ENCODE data around the gene CLASP1.
"Not testable (repeated sequence)": the region's sequence is repeated elsewhere in the genome, so short reads cannot be mapped to it uniquely, and the experiment has no call there.

CLASP1 gene

DNA sequence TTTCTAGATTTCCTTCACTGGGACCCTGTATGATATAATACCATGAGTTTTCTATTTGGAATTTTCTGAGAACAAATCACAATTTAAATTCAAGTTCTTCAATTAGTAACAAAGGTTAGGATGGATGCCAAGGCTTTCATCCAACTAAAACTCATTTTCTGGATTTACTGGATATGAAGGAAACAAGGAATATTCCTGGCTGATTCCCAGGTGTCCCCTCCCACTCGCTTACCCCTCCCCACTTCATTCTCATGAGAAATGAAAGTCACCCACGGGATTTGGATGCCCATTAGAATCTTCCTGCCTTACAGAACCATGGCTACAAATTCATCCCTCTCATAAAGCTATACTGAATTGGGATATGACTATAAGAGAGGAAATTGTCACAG is 78.6 kb downstream of the CLASP1 start:
- DNase-seq: no peak

DNA sequence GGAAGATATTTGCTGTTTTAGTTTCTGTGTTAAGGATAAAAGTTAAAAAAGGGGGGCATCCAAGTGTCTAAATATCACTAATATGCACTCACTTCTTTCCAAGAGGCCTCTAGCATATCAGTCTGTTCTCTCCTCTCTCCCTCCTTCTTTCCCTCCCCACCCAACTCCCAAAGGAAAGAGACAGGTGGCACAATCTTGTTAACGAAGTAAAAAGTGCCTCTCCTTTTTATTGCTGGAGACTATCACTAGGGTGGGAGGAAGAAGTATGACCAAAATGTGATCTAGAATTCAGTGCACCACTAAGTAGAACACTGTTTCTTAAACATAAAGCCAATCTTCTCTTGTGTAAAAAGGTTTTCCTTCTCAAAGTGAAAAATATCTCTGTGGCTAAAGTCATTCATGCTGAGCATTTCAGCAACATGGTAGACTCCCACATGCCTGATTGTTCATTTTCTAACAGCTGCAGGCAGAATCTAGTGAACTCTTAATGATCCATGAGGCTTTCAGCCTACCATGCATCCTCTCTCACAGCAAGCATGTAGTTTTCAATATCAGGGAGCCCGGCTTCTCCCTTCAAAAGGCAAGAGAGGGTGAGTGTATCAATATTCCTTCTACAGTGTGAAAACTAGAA is 79.1 kb downstream of the CLASP1 start:
- DNase-seq: no peak

DNA sequence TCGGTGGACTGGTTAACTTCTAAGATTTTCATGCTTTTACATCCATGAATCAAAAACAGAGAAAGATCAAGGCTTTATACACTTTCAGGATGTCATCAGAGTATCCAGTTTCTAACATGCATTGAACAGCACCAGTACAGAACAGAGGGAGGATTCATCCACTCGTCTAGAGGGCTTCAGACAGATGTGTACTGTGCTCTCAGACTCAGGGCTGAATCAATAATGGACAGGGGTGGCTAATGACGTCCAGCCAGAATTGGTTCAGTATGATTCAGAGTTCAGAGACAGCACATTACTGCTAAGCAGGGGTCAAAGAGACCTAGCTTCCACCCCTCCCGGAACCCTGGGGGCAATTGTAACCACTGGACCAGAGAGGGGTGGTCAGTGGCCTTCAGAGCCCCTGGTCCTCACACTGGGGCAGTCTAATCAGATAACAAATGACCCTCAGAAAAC is 81.3 kb downstream of the CLASP1 start:
- DNase-seq: no peak

DNA sequence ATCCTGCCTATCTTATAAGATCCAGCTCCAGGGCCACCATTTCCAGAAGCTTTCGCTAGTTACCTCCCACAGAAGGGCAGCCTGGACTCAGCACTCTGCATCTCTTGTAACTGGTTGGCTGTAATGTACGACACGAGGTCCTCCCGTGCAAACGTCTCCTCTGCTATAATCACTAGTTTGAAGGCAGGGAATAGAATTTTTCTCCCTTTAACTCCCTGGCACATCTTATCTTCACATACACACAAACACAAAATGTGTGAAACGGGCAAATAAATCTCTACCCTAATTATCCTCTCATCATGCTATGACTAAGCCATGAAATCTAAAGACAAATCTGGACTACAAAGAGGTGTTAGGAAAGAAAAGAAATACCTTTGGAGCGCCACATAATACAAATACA is 81.8 kb downstream of the CLASP1 start:
- DNase-seq: no peak

DNA sequence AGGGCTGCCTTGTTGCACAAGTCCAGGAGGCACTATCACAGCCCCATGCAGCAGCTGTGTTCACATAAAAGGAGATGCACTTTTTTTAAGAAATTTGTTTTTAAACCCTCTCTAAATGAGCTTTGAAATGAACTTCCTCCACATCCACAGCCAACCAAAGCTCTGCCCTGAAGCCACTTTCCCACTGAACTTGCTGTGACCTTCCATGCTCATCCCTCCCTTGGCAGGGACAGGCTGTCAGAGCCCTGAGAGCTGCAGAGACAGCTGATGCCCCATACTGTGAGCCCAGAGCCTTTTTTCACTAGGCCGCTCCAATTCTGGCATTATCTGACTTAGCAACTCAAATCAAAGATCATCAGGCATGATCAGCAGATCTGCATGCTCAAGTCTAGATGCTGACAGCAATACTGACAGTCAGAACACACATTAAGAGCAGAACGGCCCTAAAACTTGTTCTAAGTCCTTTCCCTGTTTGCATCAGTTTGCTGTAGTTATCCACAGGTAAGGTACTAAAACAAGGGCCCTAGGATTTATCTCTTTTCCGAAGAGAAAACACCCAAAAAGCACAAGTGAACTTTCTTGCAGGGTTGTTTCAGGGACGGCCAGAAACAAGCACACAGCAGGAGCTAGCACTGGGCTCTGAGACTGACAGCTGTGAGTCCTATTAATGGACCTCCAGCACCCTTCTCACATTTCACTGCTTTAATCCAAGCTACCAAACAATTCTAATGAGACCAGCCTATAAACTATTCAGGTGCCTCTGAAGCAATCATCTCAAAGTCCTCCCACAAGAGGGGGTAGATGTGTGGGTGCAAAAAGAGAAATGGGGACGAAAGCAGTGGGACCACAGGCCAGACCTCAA is 83.6 kb downstream of the CLASP1 start:
- DNase-seq: no peak

DNA sequence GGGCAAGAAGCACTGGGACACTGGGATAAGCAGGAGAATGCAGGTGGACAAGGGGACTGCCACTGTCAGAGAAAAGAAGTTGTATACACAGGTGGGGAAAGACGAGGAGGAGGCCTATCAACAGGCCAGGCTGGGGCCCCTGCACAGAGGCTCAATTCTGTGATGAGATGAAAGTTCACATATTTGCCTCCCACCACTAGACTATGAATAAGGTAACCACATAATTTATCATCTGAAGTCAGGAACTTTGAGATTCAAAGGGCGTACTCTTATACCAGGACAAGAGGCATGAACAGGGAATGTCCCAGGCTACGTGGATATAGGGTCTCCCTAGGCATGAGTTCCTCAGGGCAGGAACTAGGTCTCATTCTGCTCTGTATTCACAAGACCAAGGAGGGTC is 84.4 kb downstream of the CLASP1 start:
- no peak for DNase-seq

DNA sequence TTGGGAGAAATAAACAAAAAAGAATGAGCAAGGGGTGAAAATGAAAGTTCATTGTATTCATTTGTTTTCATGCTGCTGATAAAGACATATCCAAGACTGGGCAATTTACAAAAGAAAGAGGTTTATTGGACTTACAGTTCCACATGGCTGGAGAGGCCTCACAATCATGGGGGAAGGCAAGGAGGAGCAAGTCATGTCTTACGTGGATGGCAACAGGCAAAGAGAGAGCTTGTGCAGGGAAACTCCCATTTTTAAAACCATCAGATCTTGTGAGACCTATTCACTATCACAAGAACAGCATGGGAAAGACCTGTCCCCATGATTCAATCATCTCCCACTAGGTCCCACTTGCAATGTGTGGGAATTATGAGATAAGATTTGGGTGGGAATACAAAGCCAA is 85.5 kb downstream of the CLASP1 start:
- DNase-seq: not testable (repeated sequence)

DNA sequence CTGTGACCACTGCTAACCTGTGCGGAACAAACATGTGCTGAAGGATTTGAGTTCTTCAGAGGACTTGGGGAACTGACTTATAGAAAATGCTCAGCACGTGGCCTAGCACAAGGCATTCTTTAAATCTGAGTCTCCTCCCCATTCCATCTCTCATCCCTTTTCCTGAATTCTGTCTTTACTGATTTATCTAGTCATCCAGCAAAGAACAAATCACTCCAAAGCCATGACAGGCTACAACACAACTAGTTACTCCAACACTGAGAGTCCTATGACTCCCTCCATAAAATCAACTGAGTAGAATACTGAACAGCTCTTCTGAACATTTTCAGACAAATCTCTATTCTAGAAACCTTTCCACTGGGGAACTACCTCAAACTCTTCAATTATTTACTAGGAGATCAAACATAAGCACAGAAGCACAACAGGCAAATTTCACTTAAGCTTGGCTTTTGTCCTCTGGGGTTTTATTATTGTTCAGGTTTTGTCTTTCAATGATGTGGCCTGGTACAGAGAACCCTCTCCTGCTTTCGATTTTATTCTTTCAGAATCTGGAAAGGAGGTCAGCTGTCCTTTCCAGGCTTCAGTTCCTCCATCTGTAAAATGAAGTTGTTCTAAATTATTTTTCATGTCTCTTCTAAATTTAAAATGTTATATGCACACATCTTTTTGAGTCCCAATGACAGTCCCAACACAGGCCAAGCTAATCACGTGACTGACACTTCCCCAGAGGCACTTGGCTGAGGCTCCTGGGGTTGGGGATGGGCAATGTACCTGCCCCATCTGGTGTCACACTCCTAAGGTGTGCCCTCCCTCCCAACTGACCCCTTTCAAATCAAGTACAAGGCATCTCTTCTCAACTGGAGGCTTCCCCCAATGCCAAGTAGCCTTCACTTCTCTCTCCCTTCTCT is 86.7 kb downstream of the CLASP1 start:
- DNase-seq: no peak

DNA sequence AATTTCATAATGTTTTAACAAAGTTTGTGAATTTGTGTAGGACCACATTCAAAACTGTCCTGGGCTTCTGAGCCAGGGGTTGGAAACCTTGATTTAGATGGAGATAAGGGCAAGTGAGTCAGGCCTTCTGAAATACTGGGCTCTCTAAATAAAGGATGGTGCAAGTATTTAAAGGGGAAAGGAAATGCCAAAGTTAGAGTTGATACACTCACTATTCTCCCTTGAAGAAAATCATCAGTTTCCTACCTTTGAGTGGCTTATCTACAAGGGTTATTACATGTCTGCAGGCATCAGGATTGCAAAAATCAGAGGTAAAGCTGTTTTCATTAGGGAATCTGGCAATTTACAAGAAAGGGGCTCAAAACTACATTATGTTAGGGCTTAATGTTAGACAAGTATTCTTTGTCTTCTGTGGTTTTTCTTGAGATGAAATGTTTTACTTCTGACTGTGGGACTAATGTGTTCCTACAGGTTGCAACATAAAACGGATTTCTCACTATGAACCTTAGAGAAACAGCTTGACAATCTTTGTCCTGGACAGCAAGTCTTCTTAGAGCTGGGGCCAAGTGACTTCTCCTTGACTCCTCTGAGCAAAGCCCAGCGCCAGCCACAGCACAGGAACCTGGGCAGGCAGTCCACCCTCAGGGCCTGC is 87.5 kb downstream of the CLASP1 start:
- DNase-seq: no peak

DNA sequence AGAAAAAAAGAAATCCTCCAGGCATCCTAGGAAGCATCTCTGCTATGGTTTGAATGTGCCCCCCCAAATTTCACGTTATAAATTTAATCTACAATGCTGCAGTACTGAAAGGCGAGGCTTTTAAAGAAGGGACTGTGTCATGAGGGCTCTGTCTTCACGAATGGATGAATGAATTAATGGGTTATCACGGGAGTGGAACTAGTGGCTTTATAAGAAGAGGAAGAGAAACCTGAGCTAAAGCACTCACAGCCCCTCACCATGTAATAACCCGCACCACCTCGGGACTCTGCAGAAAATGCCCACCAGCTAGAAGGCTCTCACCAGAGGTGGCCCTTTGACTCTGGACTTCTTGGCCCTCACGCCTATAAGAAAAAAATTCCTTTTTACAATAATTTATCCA is 90.9 kb downstream of the CLASP1 start:
- no peak for DNase-seq

DNA sequence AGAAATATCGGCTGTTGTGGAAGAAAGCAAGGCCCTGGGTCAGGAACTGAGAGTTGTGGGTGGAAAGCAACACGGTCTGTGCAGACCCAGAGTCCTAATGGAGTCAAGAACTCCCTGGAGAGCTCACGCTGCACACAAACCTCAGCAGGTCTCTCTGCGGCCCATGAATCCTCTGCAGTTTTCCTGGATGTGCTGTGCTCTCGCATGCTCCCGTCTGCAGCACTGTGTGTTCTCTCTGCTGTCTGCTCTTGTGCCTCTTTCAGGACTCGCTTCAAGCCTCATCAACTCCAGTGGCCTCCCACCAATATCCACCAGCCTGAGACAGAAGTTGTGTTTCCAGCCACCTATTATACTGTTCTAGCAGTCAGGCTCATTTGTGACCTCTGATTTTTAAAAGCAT is 94.3 kb downstream of the CLASP1 start:
- DNase-seq: no peak

DNA sequence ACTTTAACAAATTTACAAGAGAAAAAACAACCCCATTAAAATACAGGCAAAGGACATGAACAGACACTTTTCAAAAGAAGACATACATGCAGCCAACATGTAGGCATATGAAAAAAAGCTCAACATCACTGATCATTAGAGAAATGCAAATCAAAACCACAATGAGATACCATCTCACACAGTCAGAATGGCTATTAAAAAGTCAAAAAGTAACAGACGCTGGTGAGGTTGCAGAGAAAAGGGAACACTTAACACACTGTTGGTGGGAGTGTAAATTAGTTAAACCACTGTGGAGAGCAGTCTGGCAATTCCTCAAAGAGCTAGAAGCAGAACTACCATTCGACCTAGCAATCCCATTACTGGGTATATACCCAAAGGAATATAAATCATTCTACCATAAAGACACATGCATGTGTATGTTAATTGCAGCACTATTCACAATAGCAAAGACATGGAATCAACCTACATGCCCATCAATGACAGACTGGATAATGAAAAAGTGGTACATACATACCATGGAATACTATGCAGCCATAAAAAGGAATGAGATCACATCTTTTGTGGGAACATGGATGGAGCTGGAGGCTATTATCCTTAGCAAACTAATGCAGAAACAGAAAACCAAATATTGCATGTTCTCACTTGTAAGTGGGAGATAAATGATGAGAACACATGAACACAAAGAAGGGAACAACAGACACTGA is 96.6 kb downstream of the CLASP1 start:
- DNase-seq: not testable (repeated sequence)

DNA sequence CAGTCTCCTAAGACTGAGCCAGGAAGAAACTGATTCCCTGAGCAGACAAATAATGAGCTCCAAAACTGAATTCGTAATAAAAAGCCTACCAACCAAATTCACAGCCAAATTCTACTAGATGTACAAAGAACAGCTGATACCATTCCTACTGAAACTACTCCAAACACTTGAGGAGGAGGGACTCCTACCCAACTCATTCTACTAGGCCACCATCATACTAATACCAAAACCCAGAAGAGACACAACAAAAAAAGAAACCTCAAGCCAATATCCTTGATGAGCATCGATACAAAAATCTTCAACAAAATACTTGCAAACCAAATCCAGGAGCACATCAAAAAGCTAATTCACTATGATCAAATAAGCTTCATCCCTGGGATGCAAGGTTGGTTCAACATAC is 98.6 kb downstream of the CLASP1 start:
- no peak for DNase-seq

DNA sequence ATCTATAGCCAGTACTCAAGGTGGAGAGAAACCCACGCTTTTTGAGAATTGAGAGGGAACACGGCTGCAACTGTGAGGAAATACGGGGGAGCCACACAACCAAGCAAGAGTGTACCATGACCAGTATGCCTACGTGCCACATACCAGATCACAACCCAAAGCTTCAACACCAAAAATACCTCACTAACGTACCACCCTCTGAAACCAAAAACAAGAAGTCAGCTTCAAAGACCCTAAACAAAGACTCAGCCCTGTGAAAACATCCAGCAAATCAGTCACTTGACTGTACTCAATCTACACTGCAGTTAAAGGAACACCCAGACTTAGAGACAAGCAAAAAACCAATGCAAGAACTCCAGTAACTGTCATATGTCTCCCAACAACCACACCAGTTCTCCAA is 101.6 kb downstream of the CLASP1 start:
- no peak for DNase-seq

DNA sequence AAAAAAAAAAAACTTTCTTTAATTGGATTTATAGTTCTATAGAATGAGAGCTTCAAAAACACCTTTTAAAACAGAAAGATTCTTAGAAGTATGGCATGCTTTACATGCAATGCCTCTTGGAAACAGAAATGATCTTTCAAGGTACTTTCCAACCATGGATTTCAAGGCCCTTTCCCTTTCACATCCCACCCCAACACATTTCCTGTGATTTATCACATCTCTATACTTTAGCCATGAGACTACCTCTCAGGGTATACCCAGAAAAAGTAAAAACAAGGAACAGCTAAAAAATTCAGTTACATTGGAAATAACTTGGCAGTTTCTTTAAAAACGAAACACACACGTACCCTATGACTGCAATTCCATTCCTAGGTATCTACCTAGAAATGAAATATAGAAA is 103.3 kb downstream of the CLASP1 start:
- DNase-seq: no peak

DNA sequence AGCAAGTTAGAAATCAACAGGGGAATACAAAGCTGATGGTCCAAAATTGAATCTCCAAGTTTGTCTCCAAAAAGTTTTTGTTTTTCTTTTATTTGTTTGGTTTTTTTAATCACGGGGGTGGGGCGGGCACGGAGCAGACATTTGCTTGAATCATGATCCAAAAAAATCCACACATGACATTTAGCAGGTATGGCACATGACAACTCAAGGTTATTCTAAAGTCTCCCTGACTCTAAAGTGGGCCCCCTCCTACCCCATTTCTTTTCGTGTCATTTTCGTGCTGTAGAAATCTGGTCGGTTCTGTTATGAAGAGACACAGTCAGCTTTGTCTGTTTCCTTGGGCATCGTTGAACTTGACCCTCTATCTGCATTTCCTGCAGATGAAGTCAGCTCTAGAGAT is 104.0 kb downstream of the CLASP1 start:
- no peak for DNase-seq

DNA sequence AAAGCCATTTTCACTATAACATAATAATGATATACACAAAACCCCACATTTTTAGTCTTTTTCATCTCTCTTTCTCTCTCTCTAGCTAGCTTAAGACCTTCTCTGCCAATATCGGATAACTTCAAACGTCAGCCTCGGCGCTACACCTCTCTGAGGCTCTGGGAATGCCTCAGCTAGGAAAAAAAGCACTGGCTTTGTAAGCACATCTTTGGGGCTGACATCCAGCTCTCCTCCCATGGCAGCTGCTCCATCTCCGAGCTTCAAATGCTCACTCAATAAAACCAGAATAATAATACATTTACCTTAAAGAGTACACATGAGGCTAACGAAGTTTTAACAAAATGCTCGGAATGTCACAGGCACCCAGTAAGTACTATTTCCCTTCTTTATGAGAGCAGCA is 107.8 kb downstream of the CLASP1 start:
- no peak for DNase-seq

DNA sequence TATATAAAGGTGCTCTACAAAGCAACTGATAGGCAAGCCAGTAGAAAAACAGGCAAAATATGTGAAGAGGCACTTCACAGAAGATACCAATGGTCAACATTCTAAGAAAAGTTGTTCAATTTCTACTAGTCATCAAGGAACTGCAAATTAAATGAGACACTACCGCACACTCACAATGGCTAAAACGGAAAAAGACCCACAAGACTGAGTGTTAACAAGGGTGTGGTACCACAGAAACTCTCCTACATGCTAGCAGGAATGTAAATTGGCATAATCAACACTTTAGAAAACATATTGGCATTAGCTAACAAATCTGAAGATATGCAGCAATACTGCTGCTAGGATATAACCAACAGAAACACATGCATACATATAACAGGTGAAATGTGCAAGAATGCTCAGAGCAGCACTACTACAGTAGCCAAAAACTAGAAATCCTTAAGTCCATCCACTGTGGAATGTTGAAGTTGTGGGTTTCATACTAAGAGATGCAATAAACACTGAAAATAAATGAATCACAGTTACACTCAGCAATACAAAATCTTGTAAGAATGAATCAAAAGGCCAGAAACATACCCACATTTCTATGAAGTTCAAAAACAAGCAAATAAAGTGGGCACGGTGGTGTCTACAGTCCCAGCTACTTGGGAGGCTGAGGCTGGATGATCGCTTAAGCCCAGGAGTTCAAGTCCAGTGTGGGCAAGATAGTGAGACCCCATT is 109.4 kb downstream of the CLASP1 start:
- DNase-seq: no peak

DNA sequence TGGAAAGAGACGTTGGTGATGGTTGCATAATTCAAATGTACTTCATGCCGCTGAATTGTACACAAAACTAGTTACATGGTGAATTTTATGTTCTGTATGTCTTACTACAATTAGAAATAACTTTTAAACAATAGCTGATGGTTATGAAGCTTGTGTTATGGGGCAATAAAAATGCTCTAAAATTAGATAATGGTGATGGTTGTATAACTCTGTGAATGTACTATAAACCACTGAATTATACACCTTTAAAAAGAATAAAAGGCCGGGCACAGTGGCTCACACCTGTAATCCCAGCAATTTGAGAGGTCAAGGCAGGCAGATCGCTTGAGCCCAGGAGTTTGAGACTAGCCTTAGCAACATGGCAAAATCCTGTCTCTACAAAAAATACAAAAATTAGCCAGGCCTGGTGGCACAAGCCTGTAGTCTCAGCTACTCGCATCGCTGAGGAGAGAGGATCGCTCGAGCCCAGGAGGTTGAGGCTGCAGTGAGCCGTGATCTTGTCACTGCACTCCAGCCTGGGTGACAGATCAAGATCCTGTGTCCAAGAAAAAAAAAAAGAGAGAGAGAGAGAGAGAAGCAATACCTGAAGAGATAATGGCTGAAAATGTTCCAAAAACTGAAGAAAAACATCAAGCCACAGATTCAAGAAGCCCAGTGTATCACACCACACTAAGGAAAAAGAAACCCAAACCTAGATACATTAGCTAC is 112.3 kb downstream of the CLASP1 start:
- no peak for DNase-seq

DNA sequence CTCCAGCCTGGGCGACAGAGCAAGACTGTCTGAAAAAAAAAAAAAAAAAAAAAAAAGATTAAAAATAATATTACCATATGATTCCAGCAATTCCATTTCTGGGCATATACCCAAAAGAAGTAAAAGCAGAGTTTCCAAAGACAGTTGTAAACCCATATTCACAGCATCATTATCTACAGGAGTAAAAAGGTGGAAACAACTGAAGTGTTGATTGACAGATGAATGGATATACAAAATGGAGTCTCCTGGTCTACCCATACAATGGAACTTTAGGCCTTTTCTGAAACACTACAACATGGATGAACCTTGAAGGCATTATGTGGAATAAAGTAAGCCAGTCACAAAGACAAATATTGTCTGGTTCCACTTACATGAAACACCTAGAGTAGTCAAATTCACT is 112.9 kb downstream of the CLASP1 start:
- no peak for DNase-seq

DNA sequence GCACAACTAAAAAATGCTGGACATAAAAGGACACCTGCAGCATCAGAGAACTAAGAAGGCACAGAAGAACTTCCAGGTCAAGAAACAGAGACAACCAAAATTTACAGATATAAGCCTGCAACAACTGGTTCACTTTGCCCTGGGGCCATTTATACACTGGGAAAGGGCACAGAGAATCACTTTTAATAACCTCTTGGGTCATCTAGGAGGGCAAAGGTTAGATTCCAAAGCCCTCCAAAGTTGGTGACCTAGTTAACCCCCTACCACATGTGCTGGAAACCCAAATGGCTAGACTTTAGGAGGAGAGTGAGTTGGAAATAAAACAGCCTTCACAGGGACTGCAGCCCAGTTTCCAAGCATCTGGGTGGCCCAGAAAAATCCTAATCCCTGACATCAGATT is 115.3 kb downstream of the CLASP1 start:
- DNase-seq: no peak
